Neuronal stem cell (in vitro differentiated cells): ENCODE data around the gene TFEB.

Experiments used
- DNase-seq: peaks from one replicate; pipeline ENCODE4 v3.0.0-alpha.2; 2013; ENCODE audit warnings: low spot score
- H2AFZ ChIP-seq: one replicate; pipeline ENCODE4 v1.6.1; 2013; ENCODE audit warnings: mild to moderate bottlenecking, low read length, inconsistent platforms
- H2AK5ac ChIP-seq: 2 replicates; pipeline ENCODE4 v1.6.1; 2013; ENCODE audit warnings: low read depth, mild to moderate bottlenecking, inconsistent platforms, low read length, moderate library complexity, mixed read lengths
- H2BK120ac ChIP-seq: 2 replicates; pipeline ENCODE4 v1.6.1; 2013; ENCODE audit warnings: low read depth, mild to moderate bottlenecking, inconsistent platforms, low read length, moderate library complexity, mixed read lengths
- H2BK12ac ChIP-seq: one replicate; pipeline ENCODE4 v1.6.1; 2013; ENCODE audit warnings: low read length, inconsistent platforms
- H2BK15ac ChIP-seq: 2 replicates; pipeline ENCODE4 v1.6.1; 2013; ENCODE audit warnings: mild to moderate bottlenecking, low read length, inconsistent platforms, mixed read lengths
- H2BK5ac ChIP-seq: one replicate; pipeline ENCODE4 v1.6.1; 2013; ENCODE audit warnings: inconsistent platforms, mild to moderate bottlenecking, low read length, moderate library complexity
- H3K14ac ChIP-seq: one replicate; pipeline ENCODE4 v1.6.1; 2013; ENCODE audit warnings: low read length, inconsistent platforms
- H3K18ac ChIP-seq: 2 replicates; pipeline ENCODE4 v1.6.1; 2013; ENCODE audit warnings: low read length, inconsistent platforms
- H3K23ac ChIP-seq: 2 replicates; pipeline ENCODE4 v1.6.1; 2013; ENCODE audit warnings: low read depth, mild to moderate bottlenecking, mixed read lengths, low read length, inconsistent platforms; ENCODE audit not compliant: poor library complexity
- H3K27ac ChIP-seq: replicated peaks from 3 replicates; pipeline ENCODE4 v1.5.1; 2013; ENCODE audit warnings: low read length, inconsistent platforms
- H3K27me3 ChIP-seq, 3 experiments: 2 replicates each; pipeline ENCODE4 v1.6.1; 2013; ENCODE audit warnings: low read length in 3 of 3, mild to moderate bottlenecking in 2 of 3, inconsistent platforms in 1 of 3, low read depth in 1 of 3, mixed read lengths in 1 of 3, moderate library complexity in 1 of 3; ENCODE audit not compliant: control insufficient read depth in 3 of 3, insufficient read depth in 3 of 3
- H3K36me3 ChIP-seq, 2 donors: replicated peaks in 1 of 2; 2 replicates each; pipeline ENCODE4 v1.6.1; 2013; ENCODE audit warnings: low read length in 2 of 2; ENCODE audit not compliant: control insufficient read depth in 2 of 2, insufficient read depth in 2 of 2
- H3K4ac ChIP-seq: 2 replicates; pipeline ENCODE4 v1.6.1; 2013; ENCODE audit warnings: inconsistent platforms, mild to moderate bottlenecking, low read length, moderate library complexity
- H3K4me1 ChIP-seq, 2 donors: 1 replicate in 1 of 2; 2 replicates in 1 of 2; pipeline ENCODE4 v1.6.1; 2013; ENCODE audit warnings: low read length in 2 of 2, low read depth in 1 of 2; ENCODE audit not compliant: control insufficient read depth in 2 of 2, insufficient read depth in 1 of 2
- H3K4me2 ChIP-seq: one replicate; pipeline ENCODE4 v1.6.1; 2013; ENCODE audit warnings: mild to moderate bottlenecking, low read length, inconsistent platforms; ENCODE audit not compliant: insufficient read depth, poor library complexity, severe bottlenecking
- H3K4me3 ChIP-seq, 2 donors: 2 replicates each; pipeline ENCODE4 v1.5.1; 2013; ENCODE audit warnings: low read length in 2 of 2, mild to moderate bottlenecking in 2 of 2, inconsistent platforms in 1 of 2, moderate library complexity in 1 of 2
- H3K79me1 ChIP-seq: one replicate; pipeline ENCODE4 v1.6.1; 2013; ENCODE audit warnings: low read depth, mild to moderate bottlenecking, inconsistent platforms, low read length, moderate library complexity
- H3K9ac ChIP-seq: one replicate; pipeline ENCODE4 v1.6.1; 2013; ENCODE audit warnings: mild to moderate bottlenecking, low read depth, low read length, inconsistent platforms; ENCODE audit not compliant: poor library complexity
- H3K9me3 ChIP-seq, 2 donors: replicated peaks in 1 of 2; 2 replicates each; pipeline versions ENCODE3 to v1.6.1; 2013; ENCODE audit warnings: low read length in 2 of 2, mild to moderate bottlenecking in 2 of 2, inconsistent platforms in 1 of 2, low read depth in 1 of 2, mixed read lengths in 1 of 2, moderate library complexity in 1 of 2; ENCODE audit not compliant: control insufficient read depth in 2 of 2, insufficient read depth in 1 of 2
- H4K8ac ChIP-seq: one replicate; pipeline ENCODE4 v1.6.1; 2013; ENCODE audit warnings: low read depth, mild to moderate bottlenecking, inconsistent platforms, low read length, moderate library complexity
- H4K91ac ChIP-seq: one replicate; pipeline ENCODE4 v1.6.1; 2013; ENCODE audit warnings: low read length, low read depth, mild to moderate bottlenecking, inconsistent platforms; ENCODE audit not compliant: poor library complexity
- WGBS, 2 donors: extraction: QIAGEN DNeasy Blood & Tissue Kit; methylation state at CpG; one replicate each; pipeline ENCODE4 v1.1.7; 2013; ENCODE audit warnings: missing lambda C conversion rate in 2 of 2, mixed read lengths in 1 of 2; ENCODE audit not compliant: insufficient read length in 2 of 2, insufficient replicate concordance in 1 of 2; ENCODE audit errors: extremely low coverage in 2 of 2; 5-methylcytosine and 5-hydroxymethylcytosine counted together

The TFEB gene

GRCh38 chr6:41716516-41717391 lies 18.7 kb downstream of the TFEB start:
- Histone ChIP-seq H3K4ac (no peak overlapping the region), H2AFZ (no peak overlapping the region), H2BK120ac (no peak overlapping the region), H3K9ac (peak overlapping the region; percentile 50), H4K8ac (no peak overlapping the region), H3K18ac (no peak overlapping the region), H3K14ac (peak overlapping the region; percentile 78), H2BK12ac (peak overlapping the region; percentile 98), H2BK15ac (no peak overlapping the region), H3K36me3 (no peaks in the 10 kb centered on the region), H2AK5ac (peak overlapping the region; percentile 15), H3K4me3 (no peak overlapping the region), H3K79me1 (no peaks in the 10 kb centered on the region), H3K23ac (peak overlapping the region; percentile 58), H3K27me3 (peaks cover 0 to 15% (median 0%) of the 10 kb centered on the region in 3 experiments), H4K91ac (no peak overlapping the region), H2BK5ac (no peak overlapping the region), H3K9me3 (peaks cover 0 to 1% of the 10 kb centered on the region in 2 donors), H3K4me2 (no peak overlapping the region), H3K4me1 (no peaks in the 10 kb centered on the region), H3K27ac (no peak overlapping the region)
- no CpG with 5 or more reads among the region's 11 CpGs for WGBS, 2 donors
- no peak for DNase-seq

GRCh38 chr6:41715795-41716515 lies 19.5 kb downstream of the TFEB start:
- no peak overlapping the region for H2BK12ac ChIP-seq
- peaks cover 0 to 23% (median 0%) of the 10 kb centered on the region in 3 experiments for H3K27me3 ChIP-seq
- no peaks in the 10 kb centered on the region for H3K36me3 ChIP-seq
- H3K4me3 ChIP-seq = no peak overlapping the region
- H3K27ac ChIP-seq = no peak overlapping the region
- H2BK5ac ChIP-seq = no peak overlapping the region
- H3K9ac ChIP-seq = no peak overlapping the region
- H3K4me1 ChIP-seq = peaks cover 0 to 1% of the 10 kb centered on the region in 2 donors
- WGBS, 2 donors = no CpG with 5 or more reads among the region's 5 CpGs
- no peak overlapping the region for H3K4ac ChIP-seq
- H2AFZ ChIP-seq = no peak overlapping the region
- no peak overlapping the region for H4K91ac ChIP-seq
- no peak overlapping the region for H3K14ac ChIP-seq
- H3K23ac ChIP-seq = no peak overlapping the region
- no peak overlapping the region for H2BK15ac ChIP-seq
- H3K9me3 ChIP-seq = peaks cover 0 to 1% of the 10 kb centered on the region in 2 donors
- no peak overlapping the region for H3K18ac ChIP-seq
- no peak overlapping the region for H4K8ac ChIP-seq
- no peak overlapping the region for H3K4me2 ChIP-seq
- DNase-seq = no peak
- no peak overlapping the region for H2AK5ac ChIP-seq
- no peak overlapping the region for H2BK120ac ChIP-seq
- H3K79me1 ChIP-seq = no peaks in the 10 kb centered on the region

DNA sequence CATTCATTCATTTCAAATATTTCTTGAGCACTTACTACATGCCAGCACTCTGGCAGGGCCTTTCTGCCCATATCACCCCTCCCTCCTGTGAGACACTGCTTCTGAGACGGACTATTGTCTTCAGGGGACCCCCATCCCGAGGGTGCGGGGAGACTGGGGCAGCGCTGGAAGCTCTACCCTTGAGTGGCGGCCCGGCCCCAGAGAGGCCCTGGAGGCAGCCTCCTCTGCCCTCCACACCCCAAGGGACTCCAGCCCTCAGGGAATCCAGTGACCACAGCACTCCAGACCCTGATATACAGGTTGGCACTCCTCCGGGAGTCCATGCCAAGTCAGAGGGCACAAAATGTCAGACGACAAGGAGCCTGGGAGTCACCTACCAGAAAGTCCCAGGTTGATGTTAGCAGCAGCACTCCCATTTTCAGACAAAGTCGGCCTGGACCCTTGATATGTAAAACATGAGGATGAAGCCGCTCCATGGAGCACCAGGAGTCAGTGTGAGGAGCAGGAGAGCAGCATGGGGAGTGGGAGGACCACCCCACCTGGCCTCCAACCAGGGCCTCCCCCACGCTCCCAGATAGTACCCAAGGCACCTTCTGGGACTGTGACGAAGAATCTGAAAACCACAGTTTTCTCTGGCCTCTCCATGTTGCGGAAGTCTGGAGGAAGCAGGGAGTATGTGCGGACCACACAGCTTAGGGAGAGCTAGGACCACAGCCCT lies 20.7 kb downstream of the TFEB start:
- no peak overlapping the region for H2AK5ac ChIP-seq
- peaks cover 0 to 1% of the 10 kb centered on the region in 2 donors for H3K9me3 ChIP-seq
- no peak for DNase-seq
- no peak overlapping the region for H3K4me3 ChIP-seq
- no peaks in the 10 kb centered on the region for H3K36me3 ChIP-seq
- no peak overlapping the region for H2BK15ac ChIP-seq
- no peak overlapping the region for H2BK5ac ChIP-seq
- H2BK120ac ChIP-seq = no peak overlapping the region
- H3K27ac ChIP-seq = no peak overlapping the region
- peaks cover 0 to 1% of the 10 kb centered on the region in 2 donors for H3K4me1 ChIP-seq
- H4K91ac ChIP-seq = no peak overlapping the region
- peaks cover 0 to 33% (median 2%) of the 10 kb centered on the region in 3 experiments for H3K27me3 ChIP-seq
- no peak overlapping the region for H3K18ac ChIP-seq
- no CpG with 5 or more reads among the region's 14 CpGs for WGBS, 2 donors
- H2AFZ ChIP-seq = no peak overlapping the region
- no peak overlapping the region for H2BK12ac ChIP-seq
- no peak overlapping the region for H3K4ac ChIP-seq
- H3K4me2 ChIP-seq = no peak overlapping the region
- no peak overlapping the region for H3K23ac ChIP-seq
- H3K14ac ChIP-seq = no peak overlapping the region
- H4K8ac ChIP-seq = no peak overlapping the region
- no peak overlapping the region for H3K9ac ChIP-seq
- no peaks in the 10 kb centered on the region for H3K79me1 ChIP-seq
